Measurements from ENCODE around the gene H2BW1. TPM values are rescaled to one million over a fixed set of nuclear protein-coding genes. Genes with fewer than 3 reads are reported as not detected.
A peak's percentile ranks its signal among the peaks of the same experiment; 100 is the strongest.
"Not testable (repeated sequence)": the region's sequence is repeated elsewhere in the genome, so short reads cannot be mapped to it uniquely, and the experiment has no call there.

Gene H2BW1
- total and polyA plus RNA-seq, 2 donors (not counting 1 experiment from before 2014, with no cell fraction given), result not detected

DNA sequence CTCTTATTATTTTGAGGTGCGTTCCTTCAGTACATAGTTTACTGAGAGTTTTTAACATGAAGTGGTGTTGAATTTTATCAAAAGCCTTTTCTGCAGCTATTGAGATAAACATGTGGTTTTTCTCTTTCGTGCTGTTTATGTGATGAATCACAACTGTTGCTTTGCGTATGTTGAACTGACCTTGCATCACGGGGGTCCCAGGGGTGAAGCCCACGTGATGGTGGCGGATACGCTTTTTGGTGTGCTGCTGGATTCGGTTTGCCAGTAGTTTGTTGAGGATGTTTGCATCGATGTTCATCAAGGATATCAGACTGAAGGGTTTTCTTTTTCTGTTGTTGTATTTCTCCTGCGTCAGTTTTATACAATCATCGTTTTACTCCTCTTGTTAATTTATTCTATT lies 4.6 kb upstream of the H2BW1 start:
- H2AFZ ChIP-seq (ENCODE audit: low read length), result no peak overlapping the region
- peak in 1 of 2 donors; percentile 22 for DNase-seq (ENCODE audit: low read depth in 2 of 2)
- H3K9me3 ChIP-seq (ENCODE audit: control insufficient read depth, insufficient read depth, low read depth, low read length), result no peaks in the 10 kb centered on the region
- TF ChIP-seq, protein P1, sequence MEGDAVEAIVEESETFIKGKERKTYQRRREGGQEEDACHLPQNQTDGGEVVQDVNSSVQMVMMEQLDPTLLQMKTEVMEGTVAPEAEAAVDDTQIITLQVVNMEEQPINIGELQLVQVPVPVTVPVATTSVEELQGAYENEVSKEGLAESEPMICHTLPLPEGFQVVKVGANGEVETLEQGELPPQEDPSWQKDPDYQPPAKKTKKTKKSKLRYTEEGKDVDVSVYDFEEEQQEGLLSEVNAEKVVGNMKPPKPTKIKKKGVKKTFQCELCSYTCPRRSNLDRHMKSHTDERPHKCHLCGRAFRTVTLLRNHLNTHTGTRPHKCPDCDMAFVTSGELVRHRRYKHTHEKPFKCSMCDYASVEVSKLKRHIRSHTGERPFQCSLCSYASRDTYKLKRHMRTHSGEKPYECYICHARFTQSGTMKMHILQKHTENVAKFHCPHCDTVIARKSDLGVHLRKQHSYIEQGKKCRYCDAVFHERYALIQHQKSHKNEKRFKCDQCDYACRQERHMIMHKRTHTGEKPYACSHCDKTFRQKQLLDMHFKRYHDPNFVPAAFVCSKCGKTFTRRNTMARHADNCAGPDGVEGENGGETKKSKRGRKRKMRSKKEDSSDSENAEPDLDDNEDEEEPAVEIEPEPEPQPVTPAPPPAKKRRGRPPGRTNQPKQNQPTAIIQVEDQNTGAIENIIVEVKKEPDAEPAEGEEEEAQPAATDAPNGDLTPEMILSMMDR (conservative IDR thresholded peaks at IDR 0.05 in 1 of 2, IDR thresholded peaks at IDR 0.05 in 1 of 2; ENCODE audit: low read depth in 1 of 2, low read length in 2 of 2), result no peak
- TF ChIP-seq EZH2 (IDR thresholded peaks at IDR 0.05; ENCODE audit: low read length, missing control alignments), result no peak
- no peak overlapping the region for H3K4me3 ChIP-seq (replicated peaks in 1 of 4; ENCODE audit: control extremely low read depth in 1 of 4, insufficient read depth in 1 of 4, low read depth in 3 of 4, low read length in 4 of 4)
- H3K27ac ChIP-seq (ENCODE audit: insufficient read depth, low read length), result no peak overlapping the region
- H3K9ac ChIP-seq (ENCODE audit: insufficient read depth, low read length), result no peak overlapping the region
- no peaks in the 10 kb centered on the region for H3K79me2 ChIP-seq (ENCODE audit: control insufficient read depth, insufficient read depth, low read length)
- no peaks in the 10 kb centered on the region for H3K36me3 ChIP-seq (ENCODE audit: control insufficient read depth, insufficient read depth, low read length)
- no peak overlapping the region for H3K4me2 ChIP-seq (ENCODE audit: extremely low read depth, insufficient read depth, low read length)
- no peaks in the 10 kb centered on the region for H3K27me3 ChIP-seq (ENCODE audit: control insufficient read depth, insufficient read depth, low read length)
- H3K4me1 ChIP-seq (ENCODE audit: control insufficient read depth, extremely low read depth, insufficient read depth, low read length), result no peaks in the 10 kb centered on the region
- H4K20me1 ChIP-seq (ENCODE audit: control insufficient read depth, extremely low read depth, insufficient read depth, low read length), result no peaks in the 10 kb centered on the region

DNA sequence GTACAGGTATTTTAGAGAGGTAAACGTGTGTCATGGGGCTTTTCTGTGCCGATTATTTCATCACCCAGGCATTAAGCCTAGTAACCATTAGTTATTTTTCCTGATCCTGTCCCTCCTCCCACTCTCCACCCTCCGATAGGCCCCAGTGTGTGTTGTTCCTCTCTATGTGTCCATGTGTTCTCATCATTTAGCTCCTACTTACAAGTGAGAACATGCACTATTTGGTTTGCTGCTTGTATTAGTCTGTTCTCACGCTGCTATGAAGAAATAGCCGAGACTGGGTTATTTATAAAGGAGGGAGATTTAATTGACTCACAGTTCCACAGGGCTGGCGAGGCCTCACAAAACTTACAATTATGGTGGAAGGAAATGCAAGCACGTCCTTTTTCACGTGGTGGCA lies 2.1 kb upstream of the H2BW1 start:
- H4K20me1 ChIP-seq (ENCODE audit: control insufficient read depth, extremely low read depth, insufficient read depth, low read length); H3K4me2 ChIP-seq (ENCODE audit: extremely low read depth, insufficient read depth, low read length); H3K9me3 ChIP-seq (ENCODE audit: control insufficient read depth, insufficient read depth, low read depth, low read length); H3K4me1 ChIP-seq (ENCODE audit: control insufficient read depth, extremely low read depth, insufficient read depth, low read length); H3K36me3 ChIP-seq (ENCODE audit: control insufficient read depth, insufficient read depth, low read length); DNase-seq (ENCODE audit: low read depth in 2 of 2); H3K79me2 ChIP-seq (ENCODE audit: control insufficient read depth, insufficient read depth, low read length); H3K9ac ChIP-seq (ENCODE audit: insufficient read depth, low read length); H3K27ac ChIP-seq (ENCODE audit: insufficient read depth, low read length); H3K27me3 ChIP-seq (ENCODE audit: control insufficient read depth, insufficient read depth, low read length); H3K4me3 ChIP-seq (replicated peaks in 1 of 4; ENCODE audit: control extremely low read depth in 1 of 4, insufficient read depth in 1 of 4, low read depth in 3 of 4, low read length in 4 of 4); H2AFZ ChIP-seq (ENCODE audit: low read length): not testable (repeated sequence)

DNA sequence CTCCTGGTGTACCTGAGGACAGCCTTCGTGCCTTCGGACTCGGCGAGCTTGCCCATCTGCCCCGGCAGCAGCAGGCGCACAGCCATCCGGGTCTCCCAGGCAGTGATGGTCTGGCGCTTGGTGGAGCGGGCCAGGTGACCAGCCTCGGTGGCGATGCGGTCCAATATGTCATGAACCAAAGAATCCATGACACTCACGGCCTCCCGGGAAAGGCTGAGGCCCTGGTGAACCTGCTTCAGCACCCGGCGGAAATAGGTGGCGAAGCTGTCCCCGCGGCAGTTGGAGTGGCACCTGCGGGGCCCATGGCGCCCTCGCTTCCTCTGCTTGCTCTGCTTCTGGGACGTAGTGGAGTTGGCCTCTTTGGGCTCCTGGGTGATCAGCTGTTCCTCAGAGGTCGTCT lies 350 bp downstream of the H2BW1 start:
- Histone ChIP-seq H3K9ac (ENCODE audit: insufficient read depth, low read length) (no peak overlapping the region), H3K79me2 (ENCODE audit: control insufficient read depth, insufficient read depth, low read length) (no peaks in the 10 kb centered on the region), H3K4me3 (replicated peaks in 1 of 4; ENCODE audit: control extremely low read depth in 1 of 4, insufficient read depth in 1 of 4, low read depth in 3 of 4, low read length in 4 of 4) (no peak overlapping the region), H3K4me2 (ENCODE audit: extremely low read depth, insufficient read depth, low read length) (no peak overlapping the region), H3K36me3 (ENCODE audit: control insufficient read depth, insufficient read depth, low read length) (no peaks in the 10 kb centered on the region), H3K4me1 (ENCODE audit: control insufficient read depth, extremely low read depth, insufficient read depth, low read length) (no peaks in the 10 kb centered on the region), H2AFZ (ENCODE audit: low read length) (no peak overlapping the region), H4K20me1 (ENCODE audit: control insufficient read depth, extremely low read depth, insufficient read depth, low read length) (no peaks in the 10 kb centered on the region), H3K27me3 (ENCODE audit: control insufficient read depth, insufficient read depth, low read length) (no peaks in the 10 kb centered on the region), H3K9me3 (ENCODE audit: control insufficient read depth, insufficient read depth, low read depth, low read length) (no peaks in the 10 kb centered on the region), H3K27ac (ENCODE audit: insufficient read depth, low read length) (no peak overlapping the region)
- TF ChIP-seq EZH2 (IDR thresholded peaks at IDR 0.05; ENCODE audit: low read length, missing control alignments), result no peak
- TF ChIP-seq, protein P1 (conservative IDR thresholded peaks at IDR 0.05 in 1 of 2, IDR thresholded peaks at IDR 0.05 in 1 of 2; ENCODE audit: low read depth in 1 of 2, low read length in 2 of 2), result no peak
- no peak for DNase-seq (ENCODE audit: low read depth in 2 of 2)

All from fibroblast of lung (primary cell).